Osteoblast (primary cell): ENCODE measurements around the gene RHBDD3. TPM values are rescaled to one million over a fixed set of nuclear protein-coding genes. Genes with fewer than 3 reads are reported as not detected.
"Not testable (repeated sequence)": the region's sequence is repeated elsewhere in the genome, so short reads cannot be mapped to it uniquely, and the experiment has no call there.

Experiments
- DNase-seq: peaks from one replicate; pipeline ENCODE4 v3.0.0; 2011; ENCODE audit warnings: low spot score, mixed read lengths; ENCODE audit not compliant: insufficient read length; ENCODE audit errors: missing footprints
- H2AFZ ChIP-seq: 2 replicates; pipeline ENCODE4 v1.6.0; 2011; ENCODE audit warnings: mild to moderate bottlenecking, low read length
- H3K27ac ChIP-seq: 2 replicates; pipeline ENCODE4 v1.5.1; 2011; ENCODE audit warnings: mild to moderate bottlenecking, low read depth, low read length, moderate library complexity
- H3K27me3 ChIP-seq: 2 replicates; pipeline ENCODE4 v1.6.0; 2012; ENCODE audit warnings: mild to moderate bottlenecking, control low read depth, inconsistent platforms, low read length, moderate library complexity; ENCODE audit not compliant: insufficient read depth
- H3K36me3 ChIP-seq: 2 replicates; pipeline ENCODE4 v1.5.1; 2011; ENCODE audit warnings: mild to moderate bottlenecking, low read length, control low read depth, moderate library complexity; ENCODE audit not compliant: insufficient read depth
- H3K4me1 ChIP-seq: 2 replicates; pipeline ENCODE4 v1.5.1; 2011; ENCODE audit warnings: mild to moderate bottlenecking, low read length, control low read depth, moderate library complexity; ENCODE audit not compliant: insufficient read depth
- H3K4me2 ChIP-seq: 2 replicates; pipeline ENCODE4 v1.6.0; 2011; ENCODE audit warnings: mild to moderate bottlenecking, low read length; ENCODE audit not compliant: insufficient read depth
- H3K4me3 ChIP-seq: fragments of 200-600 bp; sonication (generic); 3 replicates; pipeline ENCODE4 v1.5.1; 2012; ENCODE audit warnings: mild to moderate bottlenecking, low read length, inconsistent platforms; ENCODE audit not compliant: insufficient read depth
- H3K79me2 ChIP-seq: 2 replicates; pipeline ENCODE4 v1.6.0; 2012; ENCODE audit warnings: mild to moderate bottlenecking, low read length, control low read depth, inconsistent platforms; ENCODE audit not compliant: insufficient read depth
- H3K9me3 ChIP-seq: 2 replicates; pipeline ENCODE4 v1.5.1; 2011; ENCODE audit warnings: low read depth, low read length, control low read depth
- H4K20me1 ChIP-seq: 2 replicates; pipeline ENCODE4 v1.6.0; 2012; ENCODE audit warnings: mild to moderate bottlenecking, low read length, control low read depth; ENCODE audit not compliant: insufficient read depth
- total RNA-seq: library from RNA; depleted of rRNA; stranded (reverse); fragments of >200 nt; gene quantifications from 2 replicates; pipeline ENCODE4 v1.2.3, GENCODE V29; 2012
- TF ChIP-seq, protein P1 (sequence below): IDR thresholded peaks from 2 replicates; pipeline ENCODE4 v1.5.1; 2011; ENCODE audit warnings: mild to moderate bottlenecking, low read depth, low read length, moderate library complexity; ENCODE audit errors: extremely low read depth

RHBDD3 gene
- total RNA-seq, 1 donor: 25.0 TPM

DNA sequence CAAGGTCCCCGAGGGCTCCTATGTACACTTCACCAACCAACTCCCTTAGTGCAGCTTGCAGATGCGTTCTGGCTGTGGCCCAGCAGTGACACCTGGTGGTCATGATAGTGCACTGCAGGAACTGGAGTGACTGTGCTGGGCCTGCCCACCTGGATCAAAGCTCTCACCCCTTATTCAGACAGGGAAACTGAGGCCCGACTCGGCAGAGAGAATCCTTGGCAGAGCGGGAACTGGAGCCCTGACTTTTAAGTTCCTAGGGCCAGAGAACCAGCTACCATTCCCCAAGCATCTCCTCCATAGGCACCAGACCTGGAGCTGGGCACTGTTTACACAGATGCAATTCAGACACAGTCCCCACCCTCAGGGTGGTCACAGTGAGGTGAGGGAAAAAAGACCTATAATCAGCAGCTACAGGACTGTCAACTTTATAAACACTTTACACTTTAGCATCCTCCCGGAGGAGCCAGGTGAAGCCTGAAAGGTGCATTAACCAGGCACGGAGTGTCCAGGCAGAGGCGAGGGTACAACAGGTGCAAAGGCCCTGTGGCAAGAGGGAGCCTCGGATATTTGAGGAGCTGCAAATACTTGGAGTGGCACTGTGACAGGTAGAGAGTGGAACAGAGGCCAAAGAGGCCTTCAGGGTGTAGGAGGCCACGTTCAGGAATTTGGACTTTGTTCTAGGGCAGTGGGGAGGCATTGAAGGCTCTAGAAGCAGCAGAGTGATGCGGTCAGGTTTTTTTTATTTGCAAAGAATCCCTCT is 22.0 kb downstream of the RHBDD3 start:
- H3K79me2 ChIP-seq: no peaks in the 10 kb centered on the region
- H3K4me1 ChIP-seq: no peaks in the 10 kb centered on the region
- no peak overlapping the region for H3K27ac ChIP-seq
- DNase-seq: peak; percentile 95
- H3K27me3 ChIP-seq: peaks cover 9% of the 10 kb centered on the region
- no peak overlapping the region for H3K4me3 ChIP-seq
- H3K4me2 ChIP-seq: no peak overlapping the region
- H3K9me3 ChIP-seq: no peaks in the 10 kb centered on the region
- H3K36me3 ChIP-seq: no peaks in the 10 kb centered on the region
- no peaks in the 10 kb centered on the region for H4K20me1 ChIP-seq
- TF ChIP-seq, protein P1, sequence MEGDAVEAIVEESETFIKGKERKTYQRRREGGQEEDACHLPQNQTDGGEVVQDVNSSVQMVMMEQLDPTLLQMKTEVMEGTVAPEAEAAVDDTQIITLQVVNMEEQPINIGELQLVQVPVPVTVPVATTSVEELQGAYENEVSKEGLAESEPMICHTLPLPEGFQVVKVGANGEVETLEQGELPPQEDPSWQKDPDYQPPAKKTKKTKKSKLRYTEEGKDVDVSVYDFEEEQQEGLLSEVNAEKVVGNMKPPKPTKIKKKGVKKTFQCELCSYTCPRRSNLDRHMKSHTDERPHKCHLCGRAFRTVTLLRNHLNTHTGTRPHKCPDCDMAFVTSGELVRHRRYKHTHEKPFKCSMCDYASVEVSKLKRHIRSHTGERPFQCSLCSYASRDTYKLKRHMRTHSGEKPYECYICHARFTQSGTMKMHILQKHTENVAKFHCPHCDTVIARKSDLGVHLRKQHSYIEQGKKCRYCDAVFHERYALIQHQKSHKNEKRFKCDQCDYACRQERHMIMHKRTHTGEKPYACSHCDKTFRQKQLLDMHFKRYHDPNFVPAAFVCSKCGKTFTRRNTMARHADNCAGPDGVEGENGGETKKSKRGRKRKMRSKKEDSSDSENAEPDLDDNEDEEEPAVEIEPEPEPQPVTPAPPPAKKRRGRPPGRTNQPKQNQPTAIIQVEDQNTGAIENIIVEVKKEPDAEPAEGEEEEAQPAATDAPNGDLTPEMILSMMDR: peak; percentile 96
- H2AFZ ChIP-seq: no peak overlapping the region

DNA sequence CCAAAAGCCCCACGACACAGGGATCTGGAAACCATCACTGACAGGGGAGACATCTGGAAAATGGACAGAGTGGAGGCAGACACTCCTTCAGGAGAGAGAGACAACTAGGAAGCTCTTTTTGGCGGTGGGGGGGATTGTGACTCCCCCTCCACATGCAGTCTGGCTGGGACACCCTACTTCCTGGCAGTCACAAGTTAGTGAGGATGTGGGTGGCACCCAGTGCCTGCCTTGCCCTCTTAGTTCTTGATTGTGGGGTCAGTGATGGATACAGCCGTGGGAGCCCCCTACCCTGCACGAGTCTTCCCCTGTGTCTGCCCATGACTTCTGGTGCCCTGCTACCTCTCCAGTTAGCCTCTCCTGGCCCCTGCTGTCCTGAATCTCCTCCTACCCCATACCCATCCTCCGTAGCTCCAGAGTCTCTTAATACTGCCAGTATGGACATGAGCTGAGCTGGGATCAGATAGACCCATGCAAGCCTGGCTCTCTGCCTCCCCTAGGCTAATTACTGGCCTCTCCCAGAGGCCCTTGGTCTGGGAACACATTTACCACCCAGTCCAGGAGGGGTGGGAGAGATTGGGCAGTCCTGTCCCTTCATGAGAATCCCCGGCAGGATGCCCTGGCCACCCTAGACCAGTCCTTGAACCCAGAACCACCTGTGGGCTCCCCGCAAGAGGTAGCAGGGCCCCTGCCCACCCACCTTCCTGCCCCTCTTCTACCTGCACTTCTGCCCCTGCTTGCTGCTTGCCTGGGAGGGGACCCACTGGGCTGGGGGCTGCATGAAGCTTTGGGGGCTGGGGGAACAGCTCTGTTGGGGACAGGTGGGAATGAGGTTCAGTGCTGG is 22.8 kb downstream of the RHBDD3 start:
- no peaks in the 10 kb centered on the region for H3K36me3 ChIP-seq
- H3K79me2 ChIP-seq: no peaks in the 10 kb centered on the region
- H2AFZ ChIP-seq: no peak overlapping the region
- H3K4me2 ChIP-seq: no peak overlapping the region
- TF ChIP-seq, protein P1: no peak
- no peak overlapping the region for H3K27ac ChIP-seq
- H3K9me3 ChIP-seq: no peaks in the 10 kb centered on the region
- no peak overlapping the region for H3K4me3 ChIP-seq
- H4K20me1 ChIP-seq: no peaks in the 10 kb centered on the region
- H3K4me1 ChIP-seq: no peaks in the 10 kb centered on the region
- DNase-seq: peak; percentile 41
- peaks cover 10% of the 10 kb centered on the region for H3K27me3 ChIP-seq

DNA sequence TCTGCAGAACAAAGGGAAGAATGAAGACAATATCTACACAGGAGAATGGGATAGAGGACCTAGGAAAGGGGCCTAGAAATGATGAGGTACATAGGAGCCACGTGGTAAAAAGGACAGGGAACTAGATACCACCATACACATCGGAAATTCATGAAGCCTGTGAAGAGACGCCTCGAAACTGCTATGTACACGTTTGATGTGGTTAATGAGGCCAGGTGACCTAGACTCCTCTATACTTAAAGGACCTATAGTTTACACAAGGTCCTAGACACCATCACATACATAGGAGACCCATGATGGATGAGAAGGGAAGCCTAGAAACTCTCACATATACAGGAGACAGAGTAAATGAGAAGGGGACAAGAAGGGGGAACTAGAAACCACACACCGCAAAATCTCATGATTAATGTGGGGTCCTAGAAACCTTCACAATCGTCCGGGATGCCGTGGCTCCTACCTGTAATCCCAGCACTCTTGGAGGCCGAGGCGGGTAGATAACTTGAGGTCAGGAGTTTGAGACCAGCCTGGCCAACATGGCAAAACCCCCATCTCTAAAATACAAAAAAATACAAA is 23.8 kb downstream of the RHBDD3 start:
- no peak overlapping the region for H3K27ac ChIP-seq
- H3K36me3 ChIP-seq: no peaks in the 10 kb centered on the region
- H3K9me3 ChIP-seq: peaks cover 3% of the 10 kb centered on the region
- no peak overlapping the region for H3K4me3 ChIP-seq
- peaks cover 10% of the 10 kb centered on the region for H3K27me3 ChIP-seq
- H3K4me1 ChIP-seq: no peaks in the 10 kb centered on the region
- no peaks in the 10 kb centered on the region for H3K79me2 ChIP-seq
- TF ChIP-seq, protein P1: no peak
- no peak overlapping the region for H3K4me2 ChIP-seq
- no peak overlapping the region for H2AFZ ChIP-seq
- H4K20me1 ChIP-seq: no peaks in the 10 kb centered on the region
- DNase-seq: no peak

DNA sequence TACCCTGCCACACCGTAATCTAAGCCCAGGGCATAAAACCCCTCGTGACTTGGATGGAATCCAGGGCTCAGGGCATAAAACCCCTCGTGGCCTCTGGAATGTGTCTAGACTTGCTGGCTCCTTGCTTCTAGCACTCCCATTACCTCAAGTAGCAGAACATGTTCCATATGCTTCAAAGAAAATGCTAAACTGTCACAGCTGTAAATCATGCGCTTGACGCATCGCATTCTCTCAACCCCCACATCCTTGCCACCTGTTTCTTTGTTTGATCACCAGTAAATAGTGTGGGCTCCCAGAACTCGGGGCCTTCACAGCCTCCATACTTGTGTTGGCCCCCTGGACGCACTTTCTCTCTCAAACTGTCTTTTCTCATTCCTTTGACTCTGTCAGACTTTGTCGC is 27.3 kb downstream of the RHBDD3 start:
- H4K20me1 ChIP-seq, H3K9me3 ChIP-seq, H3K79me2 ChIP-seq, H2AFZ ChIP-seq, H3K36me3 ChIP-seq, H3K4me2 ChIP-seq, H3K4me1 ChIP-seq, H3K27ac ChIP-seq, H3K4me3 ChIP-seq, DNase-seq: not testable (repeated sequence)
- H3K27me3 ChIP-seq: peaks cover 10% of the 10 kb centered on the region
